Esophagus (tissue), 2 donors: ENCODE data around the gene PRMT1. TPM values are rescaled to one million over a fixed set of nuclear protein-coding genes. Genes with fewer than 3 reads are reported as not detected.
"Not testable (repeated sequence)": the region's sequence is repeated elsewhere in the genome, so short reads cannot be mapped to it uniquely, and the experiment has no call there.

Experiments
- H3K27ac ChIP-seq, 2 donors: one replicate each; pipeline ENCODE4 v1.5.1; 2013; ENCODE audit warnings: low read depth in 2 of 2, mild to moderate bottlenecking in 2 of 2, inconsistent platforms in 1 of 2, low read length in 1 of 2, moderate library complexity in 1 of 2
- H3K27me3 ChIP-seq, 2 donors: one replicate each; pipeline ENCODE4 v1.6.1; 2013; ENCODE audit warnings: low read length in 2 of 2, control low read depth in 1 of 2, mild to moderate bottlenecking in 1 of 2; ENCODE audit not compliant: insufficient read depth in 2 of 2, control insufficient read depth in 1 of 2
- H3K36me3 ChIP-seq, 2 donors: one replicate each; pipeline ENCODE4 v1.6.1; 2013; ENCODE audit warnings: low read length in 1 of 2; ENCODE audit not compliant: control insufficient read depth in 2 of 2, insufficient read depth in 2 of 2
- H3K4me1 ChIP-seq, 2 donors: one replicate each; pipeline ENCODE4 v1.6.1; 2013; ENCODE audit warnings: low read length in 1 of 2; ENCODE audit not compliant: control insufficient read depth in 2 of 2, insufficient read depth in 2 of 2
- H3K4me3 ChIP-seq, 2 donors: one replicate each; pipeline ENCODE4 v1.5.1; 2013; ENCODE audit warnings: low read length in 2 of 2, mild to moderate bottlenecking in 2 of 2, low read depth in 1 of 2, moderate library complexity in 1 of 2
- H3K9me3 ChIP-seq, 2 donors: one replicate each; pipeline ENCODE4 v1.6.1; 2013; ENCODE audit warnings: mild to moderate bottlenecking in 2 of 2, low read depth in 1 of 2, low read length in 1 of 2, moderate library complexity in 1 of 2; ENCODE audit not compliant: control insufficient read depth in 2 of 2, insufficient read depth in 1 of 2
- WGBS, 2 donors: extraction: QIAGEN DNeasy Blood & Tissue Kit; methylation state at CpG; one replicate each; pipeline ENCODE4 v1.1.7; 2013; 5-methylcytosine and 5-hydroxymethylcytosine counted together
- polyA plus RNA-seq, 2 donors: library from polyadenylated mRNA; stranded (reverse); fragments of 200-250 nt; gene quantifications; one replicate each; pipeline ENCODE4 v1.2.3, GENCODE V29; 2013
- donor health status: healthy with polysubstance abuse.
- donor health status: Bipolar disorder and iron deficiency.

PRMT1 gene
- polyA plus RNA-seq, 2 donors: 72.5 to 146 TPM

DNA sequence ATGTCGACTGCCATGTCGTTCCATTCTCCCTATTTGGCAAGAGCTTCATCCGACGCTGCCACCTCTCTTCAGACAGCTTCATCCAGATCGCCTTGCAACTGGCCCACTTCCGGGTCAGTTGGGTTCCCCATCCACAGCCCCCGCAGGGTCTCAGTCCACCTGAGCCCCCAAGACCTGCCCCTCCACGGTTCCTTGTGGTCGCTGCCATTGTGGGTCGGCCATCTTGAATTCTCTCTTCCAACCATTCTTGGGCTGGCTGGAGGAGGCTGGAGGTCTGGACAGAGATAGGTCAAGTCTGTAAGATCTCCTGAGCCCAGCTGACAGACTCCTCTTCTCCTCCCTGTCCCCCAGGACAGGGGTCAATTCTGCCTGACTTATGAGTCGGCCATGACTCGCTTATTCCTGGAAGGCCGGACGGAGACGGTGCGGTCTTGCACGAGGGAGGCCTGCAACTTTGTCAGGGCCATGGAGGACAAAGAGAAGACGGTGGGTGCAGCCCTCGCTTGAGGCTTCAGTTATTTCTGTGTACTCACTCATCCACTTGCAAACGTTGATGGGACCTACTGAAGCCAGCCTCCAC is 33.4 kb downstream of the PRMT1 start:
- no peak overlapping the region for H3K4me3 ChIP-seq
- H3K9me3 ChIP-seq: peaks cover 0 to 3% of the 10 kb centered on the region in 2 donors
- H3K36me3 ChIP-seq: no peaks in the 10 kb centered on the region
- no peaks in the 10 kb centered on the region for H3K27me3 ChIP-seq
- H3K4me1 ChIP-seq: peaks cover 2 to 11% of the 10 kb centered on the region in 2 donors
- WGBS, 2 donors: 89 to 91% methylated on average over 20 of the region's 20 CpGs
- H3K27ac ChIP-seq: no peak overlapping the region

DNA sequence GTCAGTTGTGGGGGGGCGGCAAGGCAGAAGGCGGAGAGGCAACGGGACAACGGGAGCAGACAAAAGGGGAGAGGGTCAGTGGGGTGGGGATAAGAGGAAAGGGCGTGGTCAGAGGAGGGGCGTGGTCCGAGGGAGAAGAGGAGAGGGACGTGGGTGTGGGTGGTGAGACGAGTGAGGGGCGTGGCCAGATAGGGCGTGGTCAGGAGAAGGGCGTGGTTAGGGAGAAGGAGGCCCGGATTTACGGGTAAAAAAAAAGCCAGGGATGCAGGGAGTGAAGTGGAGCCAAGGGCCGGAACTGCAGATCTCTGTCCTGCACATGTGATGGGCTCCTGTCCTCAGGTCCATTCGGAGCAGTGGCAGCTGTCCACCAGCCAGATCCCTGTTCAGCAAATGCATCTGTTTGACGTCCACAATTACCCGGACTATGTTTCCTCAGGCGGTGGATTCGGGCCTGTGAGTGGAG is 35.4 kb downstream of the PRMT1 start:
- Histone ChIP-seq H3K4me3 (no peak overlapping the region), H3K36me3 (no peaks in the 10 kb centered on the region), H3K27me3 (no peaks in the 10 kb centered on the region), H3K4me1 (peaks cover 2 to 11% of the 10 kb centered on the region in 2 donors), H3K9me3 (peaks cover 0 to 3% of the 10 kb centered on the region in 2 donors), H3K27ac (no peak overlapping the region)
- 60% methylated on average over 20 of the region's 20 CpGs for WGBS, 2 donors

DNA sequence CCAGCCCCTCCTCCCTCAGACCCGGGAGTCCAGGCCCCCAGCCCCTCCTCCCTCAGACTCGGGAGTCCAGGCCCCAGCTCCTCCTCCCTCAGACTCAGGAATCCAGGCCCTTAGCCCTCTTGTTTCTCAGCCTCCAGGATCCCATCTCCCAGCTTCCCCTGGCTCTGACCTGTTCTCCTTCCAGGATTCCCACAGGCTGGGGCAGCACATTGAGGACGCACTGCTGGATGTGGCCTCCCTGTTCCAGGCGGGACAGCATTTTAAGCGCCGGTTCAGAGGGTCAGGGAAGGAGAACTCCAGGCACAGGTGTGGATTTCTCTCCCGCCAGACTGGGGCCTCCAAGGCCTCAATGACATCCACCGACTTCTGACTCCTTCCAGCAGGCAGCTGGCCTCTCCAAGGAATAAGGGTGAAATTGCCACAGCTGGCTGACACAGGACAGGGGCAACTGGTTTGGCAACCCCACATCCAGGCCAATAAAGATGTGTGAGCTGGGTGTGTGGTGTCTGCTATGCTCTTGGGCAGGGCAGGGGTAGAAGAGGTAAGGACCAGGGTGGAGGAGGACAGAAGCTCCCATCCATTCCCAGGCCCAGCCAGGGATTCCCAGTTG is 36.3 kb downstream of the PRMT1 start:
- Histone ChIP-seq H3K4me3 (peak overlapping the region in 1 of 2 donors; percentile 5), H3K9me3 (peaks cover 0 to 3% of the 10 kb centered on the region in 2 donors), H3K27me3 (no peaks in the 10 kb centered on the region), H3K36me3 (no peaks in the 10 kb centered on the region), H3K4me1 (peaks cover 2 to 11% of the 10 kb centered on the region in 2 donors), H3K27ac (peak overlapping the region; percentile 78 to 81)
- WGBS, 2 donors: 65 to 66% methylated on average over 8 of the region's 8 CpGs

DNA sequence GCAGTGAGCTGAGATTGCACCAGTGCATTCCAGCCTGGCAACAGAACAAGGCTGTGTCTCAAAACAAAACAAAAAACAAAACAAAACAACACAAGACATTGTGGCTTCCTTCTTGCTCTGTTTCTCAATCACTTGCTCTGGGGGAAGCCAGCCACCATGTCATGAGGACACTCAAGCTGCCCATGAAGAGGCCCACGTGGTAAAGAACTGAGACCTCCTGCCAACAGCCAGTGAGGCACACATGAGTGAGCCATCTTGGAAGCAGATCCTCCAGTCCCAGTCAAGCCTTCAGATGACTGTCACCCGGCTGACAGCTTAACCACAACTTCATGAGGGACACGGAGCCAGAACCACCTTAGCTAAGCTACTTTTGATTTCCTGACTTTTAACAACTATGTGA is 39.1 kb downstream of the PRMT1 start:
- H3K9me3 ChIP-seq: peaks cover 0 to 4% of the 10 kb centered on the region in 2 donors
- no peaks in the 10 kb centered on the region for H3K27me3 ChIP-seq
- H3K4me3 ChIP-seq: no peak overlapping the region

GRCh38 chr19:49718511-49718910 is 41.4 kb downstream of the PRMT1 start:
- WGBS, 2 donors: 88 to 89% methylated on average over 8 of the region's 8 CpGs
- H3K27ac ChIP-seq: no peak overlapping the region
- peaks cover 0 to 4% of the 10 kb centered on the region in 2 donors for H3K9me3 ChIP-seq
- no peak overlapping the region for H3K4me3 ChIP-seq
- peaks cover 0 to 4% of the 10 kb centered on the region in 2 donors for H3K4me1 ChIP-seq
- no peaks in the 10 kb centered on the region for H3K36me3 ChIP-seq
- no peaks in the 10 kb centered on the region for H3K27me3 ChIP-seq

More for the DNA sequence above, 39.1 kb downstream of the PRMT1 start:
- Histone ChIP-seq H3K36me3 (no peaks in the 10 kb centered on the region), H3K4me1 (peaks cover 2 to 11% of the 10 kb centered on the region in 2 donors), H3K27ac (no peak overlapping the region)
- 66 to 70% methylated on average over 3 of the region's 3 CpGs for WGBS, 2 donors

DNA sequence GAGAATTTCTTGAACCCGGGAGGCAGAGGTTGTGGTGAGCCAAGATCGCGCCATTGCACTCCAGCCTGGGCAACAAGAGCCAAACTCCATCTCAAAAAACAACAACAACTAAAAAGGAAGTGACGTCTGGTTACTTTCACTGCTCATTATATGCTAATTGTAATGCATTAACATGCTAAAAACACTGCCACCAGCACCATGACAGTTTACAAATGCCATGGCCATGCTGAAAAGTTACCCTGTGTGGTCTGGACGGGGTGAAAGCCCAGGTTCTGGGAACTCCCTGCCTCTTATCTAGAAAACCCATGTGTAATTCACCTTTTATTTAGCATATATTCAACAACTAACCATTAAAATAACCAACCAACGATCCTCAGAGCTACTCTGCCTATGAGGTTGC is 41.9 kb downstream of the PRMT1 start:
- no peak overlapping the region for H3K4me3 ChIP-seq
- no peak overlapping the region for H3K27ac ChIP-seq
- H3K27me3 ChIP-seq: no peaks in the 10 kb centered on the region
- WGBS, 2 donors: 79 to 80% methylated on average over 6 of the region's 6 CpGs
- H3K4me1 ChIP-seq: no peaks in the 10 kb centered on the region
- no peaks in the 10 kb centered on the region for H3K36me3 ChIP-seq
- H3K9me3 ChIP-seq: peaks cover 0 to 4% of the 10 kb centered on the region in 2 donors

DNA sequence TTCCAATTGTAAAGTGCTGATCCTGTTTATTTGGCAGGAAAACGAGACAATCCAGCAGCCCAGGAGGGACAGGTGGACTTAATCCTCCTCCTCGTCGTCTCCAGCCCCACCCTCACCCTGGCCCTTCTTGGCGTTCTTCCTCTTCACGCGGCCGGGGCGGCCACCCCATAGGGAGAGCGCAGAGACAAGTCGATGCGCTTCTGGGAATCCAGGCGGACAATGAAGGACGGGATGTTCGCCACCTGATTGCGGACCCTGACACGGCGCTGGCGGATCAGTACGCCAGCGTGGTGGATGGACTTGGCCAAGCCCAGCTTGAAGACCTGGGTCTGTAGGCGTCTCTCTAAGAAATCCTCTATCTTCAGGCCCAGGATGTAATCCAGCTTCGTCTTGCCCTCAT is 42.3 kb downstream of the PRMT1 start:
- H3K4me3 ChIP-seq, H3K36me3 ChIP-seq, H3K27me3 ChIP-seq, H3K27ac ChIP-seq, H3K9me3 ChIP-seq, H3K4me1 ChIP-seq: not testable (repeated sequence)
- WGBS, 2 donors: 70 to 77% methylated on average over 22 of the region's 22 CpGs

GRCh38 chr19:49727217-49728030 is 50.4 kb downstream of the PRMT1 start:
- no peaks in the 10 kb centered on the region for H3K27me3 ChIP-seq
- 59 to 72% methylated on average over 23 of the region's 23 CpGs for WGBS, 2 donors
- H3K27ac ChIP-seq: no peak overlapping the region
- no peaks in the 10 kb centered on the region for H3K4me1 ChIP-seq
- H3K36me3 ChIP-seq: no peaks in the 10 kb centered on the region
- H3K9me3 ChIP-seq: no peaks in the 10 kb centered on the region
- no peak overlapping the region for H3K4me3 ChIP-seq

DNA sequence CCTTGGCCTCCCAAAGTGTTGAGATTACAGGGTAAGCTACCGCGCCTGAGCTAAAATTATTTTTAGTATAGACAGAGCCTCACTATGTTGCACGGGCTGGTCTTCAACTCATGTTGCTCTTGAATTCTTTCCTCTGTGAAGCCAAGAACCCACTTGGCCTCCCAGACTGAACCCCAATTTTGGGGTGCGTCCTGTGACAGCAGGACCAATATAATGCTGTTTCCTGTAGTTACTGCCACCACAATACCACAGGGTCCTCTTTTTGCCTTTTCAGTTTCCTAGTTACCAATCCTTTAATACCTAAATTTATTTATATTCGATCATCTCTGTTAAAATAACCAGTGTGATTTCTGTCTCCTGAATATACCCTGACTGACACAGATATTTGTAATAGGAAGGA is 53.1 kb downstream of the PRMT1 start:
- Histone ChIP-seq H3K4me1 (no peaks in the 10 kb centered on the region), H3K4me3 (no peak overlapping the region), H3K36me3 (no peaks in the 10 kb centered on the region), H3K27ac (no peak overlapping the region), H3K27me3 (no peaks in the 10 kb centered on the region), H3K9me3 (no peaks in the 10 kb centered on the region)
- 79 to 84% methylated on average over 5 of the region's 5 CpGs for WGBS, 2 donors
